Measurements from ENCODE around the gene CEP55.

The CEP55 gene

DNA sequence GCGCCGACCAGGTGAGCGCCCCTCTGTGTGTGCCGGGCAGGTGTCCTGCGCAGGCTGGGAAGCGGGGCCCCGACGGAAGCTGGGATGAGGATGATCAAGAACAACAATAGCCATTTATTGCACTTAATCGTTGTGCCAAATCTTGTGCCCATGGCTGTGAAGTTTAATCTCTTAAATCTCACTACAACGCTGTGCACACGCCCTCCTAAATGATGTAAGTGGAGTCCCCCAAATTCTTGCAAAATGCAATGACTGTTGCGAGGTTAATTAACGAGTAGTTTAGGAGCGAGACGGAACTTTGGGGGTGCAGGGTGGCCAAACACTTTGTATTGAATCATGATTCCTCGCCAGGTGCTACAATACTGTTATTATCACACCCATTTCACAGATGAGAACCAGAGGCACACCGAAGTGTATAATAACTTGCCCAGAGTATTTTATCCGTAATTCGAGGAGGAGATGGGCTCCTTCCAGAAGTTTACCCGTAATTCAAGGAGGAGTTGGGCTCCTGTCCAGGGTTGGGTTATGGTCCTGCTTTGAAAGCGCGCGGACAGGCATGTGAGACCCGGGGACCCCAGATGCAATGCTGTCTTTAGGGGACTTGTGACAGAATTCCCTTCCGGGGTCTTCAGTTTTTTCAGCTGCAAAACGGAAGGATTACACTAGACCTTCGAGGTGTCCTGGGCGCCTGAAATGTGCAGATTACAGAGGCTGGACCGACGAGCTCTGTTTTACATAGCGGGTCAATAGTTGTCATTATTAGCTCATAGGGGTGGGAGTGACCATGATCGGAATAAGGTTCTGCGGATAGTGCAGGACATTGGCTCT, 71.1 kb downstream of the CEP55 start:
- no peak for DNase-seq

DNA sequence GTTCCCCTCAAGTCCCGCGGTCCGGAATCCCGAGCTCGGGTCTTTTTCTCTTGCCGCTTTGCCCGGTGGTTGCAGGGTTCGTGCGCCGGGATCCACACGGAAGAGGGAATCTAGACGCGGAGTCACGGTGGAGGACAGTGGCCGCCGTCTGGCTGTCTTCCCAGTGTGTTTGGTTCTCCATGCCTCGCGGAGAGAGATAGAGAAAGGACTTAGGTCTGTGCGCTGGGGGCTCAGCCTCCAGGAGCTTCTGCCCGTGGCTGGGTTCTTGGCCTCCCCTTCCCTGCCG, 71.6 kb downstream of the CEP55 start:
- no peak for DNase-seq

DNA sequence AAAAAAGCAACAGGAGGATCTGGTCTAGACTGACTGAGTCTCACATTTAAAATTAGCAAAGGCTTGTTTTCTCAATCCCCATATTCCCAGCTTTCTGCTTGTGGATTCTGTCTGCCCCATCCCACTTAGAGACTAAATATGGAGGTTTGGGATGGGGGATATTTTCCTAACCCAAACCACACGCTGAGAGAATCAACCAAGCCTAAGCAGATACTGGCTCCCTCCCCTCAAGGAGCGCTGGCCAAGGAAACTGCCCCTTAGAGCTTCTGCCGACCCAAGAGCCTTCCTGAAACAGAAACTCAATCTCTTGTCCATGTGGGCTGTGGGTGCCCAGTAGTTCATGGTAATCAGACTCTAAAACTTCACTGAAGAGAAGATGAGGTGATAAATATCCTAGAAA, 74.0 kb downstream of the CEP55 start:
- no peak for DNase-seq

DNA sequence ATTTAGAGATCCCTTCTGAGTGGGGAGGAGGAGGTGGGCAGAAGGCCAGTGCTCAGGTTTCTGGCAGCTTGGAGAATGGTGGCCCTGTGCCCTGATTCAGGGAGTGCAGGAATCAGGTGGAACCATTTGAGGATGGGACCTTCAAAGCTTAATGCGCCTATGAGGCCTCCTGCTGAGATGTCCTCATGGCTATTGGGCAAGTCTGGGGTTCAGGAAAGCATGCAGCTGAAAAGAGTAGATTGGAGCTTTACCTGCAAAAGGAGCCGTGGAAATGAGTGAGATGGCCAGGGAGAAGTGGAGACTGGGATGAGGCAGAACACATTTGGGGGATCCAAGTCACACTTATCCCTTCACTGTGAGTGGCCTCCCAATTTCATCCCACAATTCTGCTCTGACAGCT, 76.2 kb downstream of the CEP55 start:
- DNase-seq, result no peak

DNA sequence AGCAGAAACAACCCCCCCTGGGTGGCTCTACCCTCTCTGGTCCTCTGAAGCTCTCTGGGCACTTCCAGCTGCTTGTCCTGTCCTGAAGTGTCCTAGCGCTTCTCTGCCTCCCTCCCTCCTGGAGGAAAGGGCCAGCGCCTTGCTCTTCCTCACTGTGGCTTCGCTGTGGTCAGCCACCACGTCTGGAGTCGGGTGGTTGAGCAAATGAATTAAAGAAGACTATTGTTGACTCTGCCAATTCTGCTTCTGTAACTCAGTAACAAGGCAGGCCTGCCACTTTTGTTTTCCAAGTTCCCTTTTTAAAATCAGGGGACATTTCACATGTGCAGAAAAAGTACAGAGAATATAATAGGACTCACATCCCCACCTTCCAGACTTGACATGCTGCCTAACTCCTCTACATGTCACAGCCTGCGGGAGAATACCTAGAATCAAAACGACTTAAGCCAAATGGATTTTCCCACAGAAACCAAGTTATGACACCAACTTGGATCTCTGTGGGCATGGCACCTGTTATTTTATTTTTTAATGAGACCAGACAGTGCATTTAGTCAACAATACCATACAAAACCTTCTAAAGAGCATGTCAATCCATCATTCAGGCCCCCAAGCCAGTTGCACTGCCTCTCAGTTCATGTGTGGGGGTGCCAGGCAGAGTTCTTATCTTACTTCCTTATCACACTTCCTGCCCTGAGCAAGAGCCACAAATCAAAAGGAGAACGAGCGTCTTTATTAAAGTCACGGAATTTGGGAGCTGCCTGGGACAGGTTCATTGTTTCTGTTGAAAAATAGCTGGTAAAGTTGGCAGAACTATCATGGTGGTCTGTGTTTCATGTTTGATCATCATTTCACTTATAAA, 76.9 kb downstream of the CEP55 start:
- no peak for DNase-seq

DNA sequence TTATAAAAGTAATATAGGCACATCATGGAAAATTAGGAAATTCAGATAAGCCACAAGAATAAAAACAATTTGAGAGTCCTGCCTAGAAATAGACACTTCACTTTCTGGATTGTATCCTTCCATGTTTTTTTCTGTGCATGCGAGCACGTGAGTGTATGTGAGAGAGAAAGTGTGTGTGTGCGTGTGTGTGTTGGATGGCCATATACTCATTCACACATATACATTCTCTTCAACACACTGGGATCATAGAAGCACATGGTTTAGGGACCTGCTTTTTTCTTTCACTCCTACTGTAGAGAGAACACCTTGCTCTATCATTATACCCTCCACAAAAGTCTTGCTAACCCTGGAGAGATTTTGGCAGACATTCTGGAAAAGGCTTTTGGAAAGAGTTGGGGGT, 77.5 kb downstream of the CEP55 start:
- DNase-seq, result no peak

DNA sequence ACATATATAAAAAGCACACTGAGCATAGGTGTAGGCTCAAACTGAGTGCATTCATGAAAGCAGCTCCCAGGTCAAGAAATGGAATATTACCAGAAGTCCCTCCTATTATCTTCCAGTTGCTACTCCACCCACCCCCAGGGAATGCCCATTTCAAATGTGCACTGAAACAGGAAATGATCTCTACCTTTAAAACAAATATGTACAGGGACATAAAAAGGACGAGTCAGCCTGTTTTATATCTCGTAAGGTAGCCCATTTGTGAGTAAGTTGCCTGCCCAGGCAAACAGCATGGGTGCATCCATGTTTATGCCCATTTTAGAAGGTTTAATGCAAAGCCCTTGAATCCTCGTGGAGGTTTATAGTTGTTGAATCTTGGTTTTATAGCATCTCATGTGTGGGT, 80.5 kb downstream of the CEP55 start:
- no peak for DNase-seq

DNA sequence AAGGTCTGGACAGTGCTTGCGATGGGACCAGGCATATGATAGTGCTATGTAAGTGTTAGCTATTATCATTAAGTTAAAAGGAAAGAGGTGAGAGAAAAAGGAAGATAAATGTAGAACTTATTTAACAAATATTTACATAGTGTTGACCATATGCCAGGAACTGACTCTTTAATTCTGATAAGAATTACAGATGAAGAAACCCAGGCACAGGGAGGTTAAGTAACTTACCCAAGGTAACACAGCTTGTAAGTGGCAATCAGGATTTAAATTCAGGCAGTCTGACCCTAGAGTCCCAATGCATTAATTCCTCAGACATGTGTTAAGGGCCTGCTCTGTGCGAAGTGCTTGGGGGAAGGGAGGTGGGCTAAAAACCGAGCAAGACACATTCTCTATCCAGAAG, 81.2 kb downstream of the CEP55 start:
- DNase-seq, result no peak
